Keratinocyte (primary cell): Measurements from ENCODE around the gene LAMB4. TPM values are rescaled to one million over a fixed set of nuclear protein-coding genes. Genes with fewer than 3 reads are reported as not detected.

ENCODE experiments used
- DNase-seq: peaks from one replicate; pipeline ENCODE4 v3.0.0-alpha.2; 2011; ENCODE audit warnings: low read depth, missing footprints, low spot score
- FAIRE-seq: peaks from 2 replicates; lab custom pipeline; 2011; peaks lifted over from hg19 to GRCh38; lab: Jason Lieb, UNC
- H2AFZ ChIP-seq: 2 replicates; pipeline ENCODE4 v1.6.0; 2012; ENCODE audit warnings: low read length, control low read depth, inconsistent platforms; ENCODE audit not compliant: control insufficient read depth
- H3K27ac ChIP-seq: 2 replicates; pipeline ENCODE4 v1.5.1; 2011; ENCODE audit warnings: low read length; ENCODE audit not compliant: control insufficient read depth, insufficient read depth
- H3K27me3 ChIP-seq: 3 replicates; pipeline ENCODE4 v1.6.0; 2011; ENCODE audit warnings: low read length; ENCODE audit not compliant: control insufficient read depth, insufficient read depth; ENCODE audit errors: extremely low read depth
- H3K36me3 ChIP-seq, 2 experiments: 2 replicates in 1 of 2; 3 replicates in 1 of 2; pipeline ENCODE4 v1.5.1; 2011; ENCODE audit warnings: low read length in 2 of 2, mild to moderate bottlenecking in 1 of 2; ENCODE audit not compliant: control insufficient read depth in 2 of 2, insufficient read depth in 2 of 2; ENCODE audit errors: extremely low read depth in 1 of 2
- H3K4me1 ChIP-seq: 3 replicates; pipeline ENCODE4 v1.5.1; 2011; ENCODE audit warnings: low read length; ENCODE audit not compliant: control insufficient read depth, insufficient read depth; ENCODE audit errors: extremely low read depth
- H3K4me2 ChIP-seq: 3 replicates; pipeline ENCODE4 v1.6.0; 2011; ENCODE audit warnings: low read depth, low read length; ENCODE audit not compliant: control insufficient read depth, insufficient read depth; ENCODE audit errors: extremely low read depth
- H3K4me3 ChIP-seq, 3 experiments: fragments of 200-600 bp in 1 of 3; sonication (generic) in 1 of 3; 2 replicates in 2 of 3; 3 replicates in 1 of 3; pipeline ENCODE4 v1.5.1; 2011 to 2016; ENCODE audit warnings: low read length in 3 of 3, mild to moderate bottlenecking in 3 of 3, control low read depth in 2 of 3, inconsistent platforms in 1 of 3, low read depth in 1 of 3, mixed read lengths in 1 of 3, mixed run types in 1 of 3, moderate library complexity in 1 of 3; ENCODE audit not compliant: control insufficient read depth in 2 of 3, insufficient read depth in 2 of 3; ENCODE audit errors: extremely low read depth in 1 of 3
- H3K79me2 ChIP-seq: 2 replicates; pipeline ENCODE4 v1.6.0; 2012; ENCODE audit warnings: low read length; ENCODE audit not compliant: control insufficient read depth, insufficient read depth
- H3K9ac ChIP-seq: 3 replicates; pipeline ENCODE4 v1.6.0; 2011; ENCODE audit warnings: low read length; ENCODE audit not compliant: control insufficient read depth, insufficient read depth; ENCODE audit errors: extremely low read depth
- H3K9me1 ChIP-seq: 3 replicates; pipeline ENCODE4 v1.6.0; 2011; ENCODE audit warnings: low read length; ENCODE audit not compliant: control insufficient read depth, insufficient read depth; ENCODE audit errors: extremely low read depth
- H3K9me3 ChIP-seq: 2 replicates; pipeline ENCODE4 v1.5.1; 2012; ENCODE audit warnings: low read depth, low read length; ENCODE audit not compliant: control insufficient read depth
- H4K20me1 ChIP-seq: 3 replicates; pipeline ENCODE4 v1.6.0; 2011; ENCODE audit warnings: low read length; ENCODE audit not compliant: control insufficient read depth, insufficient read depth; ENCODE audit errors: extremely low read depth
- EZH2 ChIP-seq: IDR thresholded peaks from one replicate; pipeline ENCODE4 v1.6.1; 2012; ENCODE audit warnings: inconsistent platforms, mild to moderate bottlenecking, low read length, moderate library complexity
- dilution Hi-C: fragments of 300-500 bp; cut with MboI; formaldehyde crosslinking; loops from one replicate; pipeline ENCODE4 v1.7.0; 2020; ENCODE audit warnings: low sequenced_read_pairs; ENCODE audit not compliant: extremely low pct_ligation_motif_present
- polyA plus RNA-seq, 5 experiments: library from polyadenylated mRNA; depleted of rRNA in 3 of 5; stranded (reverse) in 3 of 5; stranded (forward) in 1 of 5; unstranded in 1 of 5; fragments of >200 nt; gene quantifications; 1 replicate in 1 of 5; 2 replicates in 3 of 5; 3 replicates in 1 of 5; pipeline versions ENCODE4 v1.2.1 to v1.2.3, GENCODE V29; 2011 to 2012; ENCODE audit warnings: missing spikeins in 2 of 5, low read depth in 1 of 5, low replicate concordance in 1 of 5
- TF ChIP-seq, protein P1 (sequence below), 3 experiments: IDR thresholded peaks in 1 of 3; conservative IDR thresholded peaks in 1 of 3; optimal IDR thresholded peaks in 1 of 3; 2 replicates in 2 of 3; 3 replicates in 1 of 3; pipeline versions ENCODE3 to v1.5.1; 2011; ENCODE audit warnings: low read length in 3 of 3, mild to moderate bottlenecking in 3 of 3, moderate library complexity in 2 of 3, control low read depth in 1 of 3, inconsistent platforms in 1 of 3; ENCODE audit not compliant: insufficient read depth in 2 of 3; ENCODE audit errors: extremely low read depth in 1 of 3

The LAMB4 gene
- polyA plus RNA-seq, 1 donor (not counting 4 experiments of a cell fraction or from before 2014, with no cell fraction given): 3.7 TPM

GRCh38 chr7:108020585-108020984, 109.6 kb downstream of the LAMB4 start:
- Histone ChIP-seq H3K79me2 (no peaks in the 10 kb centered on the region), H3K9me1 (no peaks in the 10 kb centered on the region), H3K4me2 (no peak overlapping the region), H2AFZ (no peak overlapping the region), H3K4me1 (peaks cover 18% of the 10 kb centered on the region), H3K36me3 (no peaks in the 10 kb centered on the region), H3K27me3 (no peaks in the 10 kb centered on the region), H3K27ac (no peak overlapping the region), H3K9ac (no peak overlapping the region), H3K9me3 (no peaks in the 10 kb centered on the region), H4K20me1 (no peaks in the 10 kb centered on the region), H3K4me3 (no peak overlapping the region)
- dilution Hi-C loops: no loop called here
- FAIRE-seq (no peak), DNase-seq (no peak)
- TF ChIP-seq, protein P1, sequence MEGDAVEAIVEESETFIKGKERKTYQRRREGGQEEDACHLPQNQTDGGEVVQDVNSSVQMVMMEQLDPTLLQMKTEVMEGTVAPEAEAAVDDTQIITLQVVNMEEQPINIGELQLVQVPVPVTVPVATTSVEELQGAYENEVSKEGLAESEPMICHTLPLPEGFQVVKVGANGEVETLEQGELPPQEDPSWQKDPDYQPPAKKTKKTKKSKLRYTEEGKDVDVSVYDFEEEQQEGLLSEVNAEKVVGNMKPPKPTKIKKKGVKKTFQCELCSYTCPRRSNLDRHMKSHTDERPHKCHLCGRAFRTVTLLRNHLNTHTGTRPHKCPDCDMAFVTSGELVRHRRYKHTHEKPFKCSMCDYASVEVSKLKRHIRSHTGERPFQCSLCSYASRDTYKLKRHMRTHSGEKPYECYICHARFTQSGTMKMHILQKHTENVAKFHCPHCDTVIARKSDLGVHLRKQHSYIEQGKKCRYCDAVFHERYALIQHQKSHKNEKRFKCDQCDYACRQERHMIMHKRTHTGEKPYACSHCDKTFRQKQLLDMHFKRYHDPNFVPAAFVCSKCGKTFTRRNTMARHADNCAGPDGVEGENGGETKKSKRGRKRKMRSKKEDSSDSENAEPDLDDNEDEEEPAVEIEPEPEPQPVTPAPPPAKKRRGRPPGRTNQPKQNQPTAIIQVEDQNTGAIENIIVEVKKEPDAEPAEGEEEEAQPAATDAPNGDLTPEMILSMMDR (optimal IDR thresholded peaks at IDR 0.05 in 1 of 3, IDR thresholded peaks at IDR 0.05 in 1 of 3, conservative IDR thresholded peaks at IDR 0.05 in 1 of 3; ENCODE audit: extremely low read depth in 1 of 3, insufficient read depth in 2 of 3, low read length in 3 of 3): no peak
- TF ChIP-seq EZH2: no peak

- Histone ChIP-seq H3K9me3 (no peaks in the 10 kb centered on the region), H3K4me2 (no peak overlapping the region), H3K4me1 (peaks cover 24% of the 10 kb centered on the region), H3K4me3 (no peak overlapping the region), H3K27me3 (no peaks in the 10 kb centered on the region), H2AFZ (no peak overlapping the region), H3K9ac (no peak overlapping the region), H3K36me3 (no peaks in the 10 kb centered on the region), H3K9me1 (no peaks in the 10 kb centered on the region), H3K27ac (no peak overlapping the region), H3K79me2 (no peaks in the 10 kb centered on the region), H4K20me1 (no peaks in the 10 kb centered on the region)
- TF ChIP-seq EZH2: no peak
- TF ChIP-seq, protein P1 (optimal IDR thresholded peaks at IDR 0.05 in 1 of 3, IDR thresholded peaks at IDR 0.05 in 1 of 3, conservative IDR thresholded peaks at IDR 0.05 in 1 of 3; ENCODE audit: extremely low read depth in 1 of 3, insufficient read depth in 2 of 3, low read length in 3 of 3): no peak
- dilution Hi-C loops: no loop called here
- DNase-seq (no peak), FAIRE-seq (no peak)
Observed at GRCh38 chr7:108018668-108019067, 111.5 kb downstream of the LAMB4 start.
